B cell (primary cell): ENCODE data around the gene OSM. TPM values are rescaled to one million over a fixed set of nuclear protein-coding genes. Genes with fewer than 3 reads are reported as not detected.

ENCODE experiments used
- ATAC-seq: fragments of 200-7000 bp; cut with Tn5 transposase; one replicate; pipeline ENCODE4 v1.10.0; 2021; ENCODE audit warnings: low read depth, mild to moderate bottlenecking, moderate number of reproducible peaks, moderate library complexity
- CTCF ChIA-PET: fragments of 350-600 bp; sonication (Branson Sonifier 250); formaldehyde crosslinking; loops from one replicate; lab custom pipeline; 2021; ENCODE audit warnings: antibody characterized with exemption, inconsistent platforms; lab: Charles Lee
- POLR2A ChIA-PET: fragments of 350-600 bp; sonication (Branson Sonifier 250); formaldehyde crosslinking; loops from one replicate; lab custom pipeline; 2021; ENCODE audit warnings: antibody characterized with exemption; lab: Charles Lee
- DNase-seq: peaks from one replicate; pipeline ENCODE4 v3.0.0; 2013
- H2AFZ ChIP-seq: 2 replicates; pipeline ENCODE4 v1.6.1; 2012; ENCODE audit warnings: mild to moderate bottlenecking, low read depth, low read length; ENCODE audit not compliant: insufficient read depth, poor library complexity, severe bottlenecking
- H3K27ac ChIP-seq, 2 donors: 1 replicate in 1 of 2; 2 replicates in 1 of 2; pipeline ENCODE4 v1.5.1; 2012 to 2013; ENCODE audit warnings: low read length in 2 of 2, mild to moderate bottlenecking in 2 of 2, moderate library complexity in 1 of 2
- H3K27me3 ChIP-seq, 4 experiments: fragments of 200-600 bp in 1 of 4; sonication (generic) in 1 of 4; replicated peaks in 1 of 4; 1 replicate in 2 of 4; 2 replicates in 2 of 4; pipeline versions ENCODE4 v1.6.1 to v1.7.0; 2013 to 2016; ENCODE audit warnings: low read length in 3 of 4, mild to moderate bottlenecking in 2 of 4, mixed read lengths in 1 of 4, moderate library complexity in 1 of 4; ENCODE audit not compliant: insufficient read depth in 4 of 4, control insufficient read depth in 3 of 4; ENCODE audit errors: control extremely low read depth in 1 of 4
- H3K36me3 ChIP-seq, 2 experiments: replicated peaks in 1 of 2; 1 replicate in 1 of 2; 2 replicates in 1 of 2; pipeline versions ENCODE4 v1.6.1 to v1.7.1; 2013; ENCODE audit warnings: low read length in 1 of 2; ENCODE audit not compliant: insufficient read depth in 2 of 2, control insufficient read depth in 1 of 2; ENCODE audit errors: control extremely low read depth in 1 of 2, extremely low read depth in 1 of 2
- H3K4me1 ChIP-seq, 2 donors: fragments of 200-600 bp in 1 of 2; sonication (generic) in 1 of 2; 1 replicate in 1 of 2; 2 replicates in 1 of 2; pipeline versions ENCODE4 v1.5.1 to v1.6.1; 2013 to 2017; ENCODE audit warnings: low read length in 2 of 2; ENCODE audit not compliant: control insufficient read depth in 2 of 2, insufficient read depth in 2 of 2
- H3K4me2 ChIP-seq: replicated peaks from 2 replicates; pipeline ENCODE3; 2012; ENCODE audit warnings: mild to moderate bottlenecking, low read depth, low read length; ENCODE audit not compliant: poor library complexity, severe bottlenecking
- H3K4me3 ChIP-seq, 5 experiments: fragments of 200-600 bp in 1 of 5; sonication (generic) in 1 of 5; 1 replicate in 3 of 5; 2 replicates in 2 of 5; pipeline versions ENCODE4 v1.5.1 to v1.7.0; 2011 to 2016; ENCODE audit warnings: low read length in 4 of 5, mild to moderate bottlenecking in 4 of 5, low read depth in 2 of 5, control low read depth in 1 of 5, moderate library complexity in 1 of 5; ENCODE audit not compliant: insufficient read depth in 1 of 5; ENCODE audit errors: control extremely low read depth in 1 of 5, extremely low read depth in 1 of 5
- H3K79me2 ChIP-seq: fragments of 200-600 bp; sonication (generic); one replicate; pipeline ENCODE4 v1.6.0; 2016; ENCODE audit warnings: low read length; ENCODE audit not compliant: control insufficient read depth, insufficient read depth
- H3K9ac ChIP-seq: fragments of 200-600 bp; sonication (generic); 2 replicates; pipeline ENCODE4 v1.6.1; 2017; ENCODE audit warnings: mild to moderate bottlenecking, low read length, moderate library complexity
- H3K9me3 ChIP-seq, 3 donors: one replicate each; pipeline versions ENCODE4 v1.6.1 to v1.7.1; 2013; ENCODE audit warnings: low read length in 2 of 3; ENCODE audit not compliant: control insufficient read depth in 2 of 3, insufficient read depth in 1 of 3; ENCODE audit errors: control extremely low read depth in 1 of 3
- H4K20me1 ChIP-seq: 2 replicates; pipeline ENCODE4 v1.6.0; 2012; ENCODE audit warnings: mild to moderate bottlenecking, low read length; ENCODE audit not compliant: insufficient read depth, control insufficient read depth, poor library complexity, severe bottlenecking
- H3K27ac Mint-ChIP-seq: one replicate; pipeline ENCODE4 v1.8.0; 2021; ENCODE audit warnings: mixed read lengths
- H3K27me3 Mint-ChIP-seq: one replicate; pipeline ENCODE4 v1.8.0; 2021; ENCODE audit warnings: mixed read lengths
- H3K4me1 Mint-ChIP-seq: one replicate; pipeline ENCODE4 v1.8.0; 2021; ENCODE audit warnings: mixed read lengths
- H3K4me3 Mint-ChIP-seq: one replicate; pipeline ENCODE4 v1.8.0; 2021; ENCODE audit warnings: mixed read lengths
- H3K9me3 Mint-ChIP-seq: one replicate; pipeline ENCODE4 v1.8.0; 2022; ENCODE audit warnings: mixed read lengths; ENCODE audit not compliant: insufficient read depth
- CTCF ChIP-seq: fragments of 200-600 bp; IDR thresholded peaks from one replicate; pipeline ENCODE4 v1.8.0; 2022; ENCODE audit warnings: antibody characterized with exemption, mild to moderate bottlenecking
- EZH2 ChIP-seq: IDR thresholded peaks from 2 replicates; pipeline ENCODE4 v1.6.1; 2012; ENCODE audit warnings: borderline replicate concordance, low read depth, mild to moderate bottlenecking, moderate library complexity, low read length; ENCODE audit not compliant: insufficient read depth, poor library complexity, severe bottlenecking
- WGBS: methylation state at CpG from one replicate; pipeline ENCODE4 v1.1.5; 2013; ENCODE audit warnings: missing lambda C conversion rate; ENCODE audit not compliant: insufficient coverage; 5-methylcytosine and 5-hydroxymethylcytosine counted together
- intact Hi-C: fragments of 100-400 bp; cut with micrococcal nuclease; formaldehyde crosslinking; loops from one replicate; pipeline ENCODE4 v1.10.0; 2022
- polyA plus RNA-seq: library from polyadenylated mRNA; depleted of rRNA; stranded (reverse); fragments of >200 nt; gene quantifications from 2 replicates; pipeline ENCODE4 v1.2.3, GENCODE V29; 2012
- total RNA-seq, 2 donors: library from RNA; stranded (reverse); fragments of 120-200 nt in 1 of 2; gene quantifications; 1 replicate in 1 of 2; 2 replicates in 1 of 2; pipeline versions ENCODE4 v1.2.3 to v1.2.4, GENCODE V29; 2013 to 2022

Gene OSM
- total and polyA plus RNA-seq, 2 donors (not counting 1 experiment from before 2014, with no cell fraction given), result 1.8 to 12.5 TPM

- H3K9me3 ChIP-seq, result no peaks in the 10 kb centered on the region
- H4K20me1 ChIP-seq, result no peaks in the 10 kb centered on the region
- H2AFZ ChIP-seq, result no peak overlapping the region
- no peak overlapping the region for H3K4me3 Mint-ChIP-seq
- H3K36me3 ChIP-seq, result no peaks in the 10 kb centered on the region
- H3K4me1 ChIP-seq, result peaks cover 3 to 12% of the 10 kb centered on the region in 2 donors
- ChIA-PET CTCF (interaction anchor here (0.9 to 1.4 kb wide), 2 partner anchors 20 to 23 kb away, joined by 3 read pairs; no protein-coding TSS in a partner anchor), POLR2A (no interaction called here)
- no peak for TF ChIP-seq EZH2
- no peaks in the 10 kb centered on the region for H3K27me3 ChIP-seq
- no peak overlapping the region for H3K27ac Mint-ChIP-seq
- H3K4me3 ChIP-seq, result no peak overlapping the region
- no peak overlapping the region for H3K27ac ChIP-seq
- H3K27me3 Mint-ChIP-seq, result peaks cover 14% of the 10 kb centered on the region
- WGBS, result 91% methylated on average over 12 of the region's 17 CpGs
- ATAC-seq (no peak), DNase-seq (no peak)
- H3K4me1 Mint-ChIP-seq, result peaks cover 7% of the 10 kb centered on the region
- no peak overlapping the region for H3K4me2 ChIP-seq
- H3K79me2 ChIP-seq, result no peaks in the 10 kb centered on the region
- no peak overlapping the region for H3K9ac ChIP-seq
- H3K9me3 Mint-ChIP-seq, result no peaks in the 10 kb centered on the region
- intact Hi-C loops, result no loop called here
Measured at GRCh38 chr22:30239488-30240405, 26.9 kb downstream of the OSM start.

DNA sequence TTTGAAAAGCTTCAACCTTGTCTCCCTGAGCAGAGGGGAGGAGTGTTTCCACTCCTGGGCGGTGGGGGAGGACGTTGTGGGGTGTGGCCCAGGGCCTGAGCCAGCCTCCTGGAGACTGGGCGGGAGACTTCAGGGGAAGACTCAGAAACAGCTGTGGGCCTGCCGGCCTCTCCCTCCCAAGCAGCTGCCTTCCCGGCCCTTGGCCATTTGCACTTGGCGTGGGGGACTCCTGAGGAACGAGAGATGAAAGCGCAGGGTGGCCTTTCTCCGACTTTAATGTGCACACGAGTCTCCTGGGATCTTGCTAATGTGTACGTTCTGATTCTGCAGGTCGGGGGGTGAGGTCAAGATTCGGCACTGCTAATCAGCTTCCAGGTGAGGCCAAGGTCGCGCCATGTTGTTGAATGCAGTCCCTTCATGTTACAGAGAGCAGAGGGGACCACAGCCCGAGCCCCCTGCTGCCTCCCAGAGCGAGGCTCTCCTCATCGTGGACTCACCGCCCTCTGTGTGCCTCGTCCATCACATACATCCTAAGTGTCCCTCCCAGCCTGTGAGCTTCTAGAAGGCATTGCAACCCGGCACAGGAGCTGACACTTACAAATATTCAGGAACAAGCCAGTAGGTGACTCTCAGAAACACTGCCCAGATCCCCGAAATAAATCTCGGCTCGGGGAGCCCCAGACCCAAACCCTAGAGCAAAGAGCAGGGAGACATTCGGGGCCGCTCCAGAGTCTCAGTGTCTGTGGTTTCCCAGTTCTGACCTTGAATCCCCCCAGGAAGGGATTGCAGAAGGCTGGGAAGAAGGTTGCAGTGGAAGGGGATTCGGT, 27.8 kb downstream of the OSM start:
- no peak overlapping the region for H3K27ac Mint-ChIP-seq

More for the DNA sequence above, 27.8 kb downstream of the OSM start:
- TF ChIP-seq EZH2 (no peak), CTCF (no peak)
- Histone ChIP-seq H3K4me1 (peaks cover 3 to 12% of the 10 kb centered on the region in 2 donors), H3K4me3 (no peak overlapping the region), H3K27me3 (no peaks in the 10 kb centered on the region), H3K9ac (no peak overlapping the region), H4K20me1 (no peaks in the 10 kb centered on the region), H3K36me3 (no peaks in the 10 kb centered on the region), H3K9me3 (no peaks in the 10 kb centered on the region), H2AFZ (no peak overlapping the region), H3K79me2 (no peaks in the 10 kb centered on the region), H3K27ac (no peak overlapping the region), H3K4me2 (no peak overlapping the region)
- peaks cover 5% of the 10 kb centered on the region for H3K27me3 Mint-ChIP-seq
- ChIA-PET POLR2A (interaction anchor here (0.6 kb wide), 1 partner anchor 148 kb away, joined by 4 read pairs; the partner anchor contains the start of gene RNF215), CTCF (no interaction called here)
- ATAC-seq (no peak), DNase-seq (no peak)
- 92% methylated on average over 27 of the region's 27 CpGs for WGBS
- no peak overlapping the region for H3K4me3 Mint-ChIP-seq
- peaks cover 7% of the 10 kb centered on the region for H3K4me1 Mint-ChIP-seq
- intact Hi-C loops, result no loop called here
- H3K9me3 Mint-ChIP-seq, result no peaks in the 10 kb centered on the region
